IMR-90 (cell line): ENCODE results near the gene IL17B. TPM values are rescaled to one million over a fixed set of nuclear protein-coding genes. Genes with fewer than 3 reads are reported as not detected.

Source experiments
- ATAC-seq: fragments of 200-7000 bp; cut with Tn5 transposase; 2 replicates; pipeline ENCODE4 v1.9.1; 2020; ENCODE audit warnings: low read depth, mild to moderate bottlenecking, moderate library complexity
- BruUV-seq: library from RNA; stranded (reverse); fragments of 400-500 nt; replicated peaks from 2 replicates; lab custom pipeline; 2021; lab: Mats Ljungman, UMichigan
- CTCF ChIA-PET: fragments of 300-600 bp; formaldehyde crosslinking; extraction: SDS; loops from one replicate; lab custom pipeline; 2021; ENCODE audit warnings: antibody characterized with exemption; lab: Yijun Ruan, JAX
- POLR2A ChIA-PET: fragments of 300-600 bp; sonication (Branson Sonifier 250); formaldehyde crosslinking; loops from one replicate; lab custom pipeline; 2022; ENCODE audit warnings: antibody characterized with exemption; ENCODE audit not compliant: unreplicated experiment; lab: Charles Lee
- DNase-seq: peaks from one replicate; pipeline ENCODE4 v3.0.0; 2013
- H2AFZ ChIP-seq: replicated peaks from 2 replicates; pipeline ENCODE3; 2013; ENCODE audit warnings: low read length, mild to moderate bottlenecking; ENCODE audit not compliant: poor library complexity
- H2AK5ac ChIP-seq: 2 replicates; pipeline ENCODE4 v1.6.1; 2013; ENCODE audit warnings: low read depth, low read length, inconsistent platforms
- H2AK9ac ChIP-seq: replicated peaks from 2 replicates; pipeline ENCODE3; 2013; ENCODE audit warnings: mild to moderate bottlenecking, low read depth, low read length, moderate library complexity; ENCODE audit not compliant: poor library complexity
- H2BK120ac ChIP-seq: 2 replicates; pipeline ENCODE4 v1.6.1; 2013; ENCODE audit warnings: low read depth, low read length, inconsistent platforms
- H2BK15ac ChIP-seq: 3 replicates; pipeline ENCODE4 v1.6.1; 2013; ENCODE audit warnings: low read depth, low read length, inconsistent platforms
- H2BK20ac ChIP-seq: 2 replicates; pipeline ENCODE4 v1.6.1; 2013; ENCODE audit warnings: low read depth, mild to moderate bottlenecking, inconsistent platforms, low read length, moderate library complexity
- H2BK5ac ChIP-seq: 2 replicates; pipeline ENCODE4 v1.6.1; 2013; ENCODE audit warnings: mild to moderate bottlenecking, low read depth, low read length, inconsistent platforms; ENCODE audit not compliant: poor library complexity, severe bottlenecking
- H3K14ac ChIP-seq: replicated peaks from 2 replicates; pipeline ENCODE4 v1.6.1; 2013; ENCODE audit warnings: low read depth, low read length, inconsistent platforms
- H3K18ac ChIP-seq: 2 replicates; pipeline ENCODE4 v1.6.1; 2013; ENCODE audit warnings: low read depth, low read length, control low read depth
- H3K23ac ChIP-seq: 2 replicates; pipeline ENCODE4 v1.6.1; 2013; ENCODE audit warnings: low read depth, low read length, inconsistent platforms
- H3K27ac ChIP-seq: 2 replicates; pipeline ENCODE4 v1.5.1; 2013; ENCODE audit warnings: mild to moderate bottlenecking, control low read depth, low read length; ENCODE audit not compliant: insufficient read depth
- H3K27me3 ChIP-seq: 2 replicates; pipeline ENCODE4 v1.6.1; 2013; ENCODE audit warnings: low read length; ENCODE audit not compliant: control insufficient read depth, insufficient read depth
- H3K36me3 ChIP-seq: 2 replicates; pipeline ENCODE4 v1.6.1; 2013; ENCODE audit warnings: low read length, mixed read lengths; ENCODE audit not compliant: control insufficient read depth, insufficient read depth
- H3K4ac ChIP-seq: 2 replicates; pipeline ENCODE4 v1.6.1; 2013; ENCODE audit warnings: low read depth, low read length, inconsistent platforms
- H3K4me1 ChIP-seq: 2 replicates; pipeline ENCODE4 v1.6.1; 2013; ENCODE audit warnings: low read length, mixed read lengths; ENCODE audit not compliant: control insufficient read depth, insufficient read depth
- H3K4me2 ChIP-seq: 2 replicates; pipeline ENCODE4 v1.6.1; 2013; ENCODE audit warnings: low read depth, mild to moderate bottlenecking, control low read depth, low read length, moderate library complexity
- H3K4me3 ChIP-seq: 2 replicates; pipeline ENCODE4 v1.5.1; 2013; ENCODE audit warnings: low read depth, mild to moderate bottlenecking, control low read depth, low read length, moderate library complexity; ENCODE audit not compliant: insufficient read depth
- H3K56ac ChIP-seq: 2 replicates; pipeline ENCODE4 v1.6.1; 2013; ENCODE audit warnings: low read length, inconsistent platforms; ENCODE audit not compliant: insufficient read depth; ENCODE audit errors: extremely low read depth
- H3K79me1 ChIP-seq, 2 experiments: 2 replicates each; pipeline ENCODE4 v1.6.1; 2013; ENCODE audit warnings: low read length in 2 of 2, inconsistent platforms in 1 of 2, low read depth in 1 of 2
- H3K9ac ChIP-seq: 2 replicates; pipeline ENCODE4 v1.6.1; 2013; ENCODE audit warnings: low read depth, low read length, control low read depth
- H3K9me1 ChIP-seq: 2 replicates; pipeline ENCODE4 v1.6.1; 2013; ENCODE audit warnings: low read length, inconsistent platforms; ENCODE audit not compliant: insufficient read depth
- H3K9me3 ChIP-seq: 2 replicates; pipeline ENCODE4 v1.6.1; 2013; ENCODE audit warnings: low read length; ENCODE audit not compliant: control insufficient read depth, insufficient read depth
- H4K20me1 ChIP-seq: 2 replicates; pipeline ENCODE4 v1.6.1; 2013; ENCODE audit warnings: low read length, inconsistent platforms; ENCODE audit not compliant: insufficient read depth
- H4K5ac ChIP-seq: 2 replicates; pipeline ENCODE4 v1.6.1; 2013; ENCODE audit warnings: mild to moderate bottlenecking, low read depth, low read length, control low read depth
- H4K8ac ChIP-seq, 2 experiments: 2 replicates each; pipeline ENCODE4 v1.6.1; 2013; ENCODE audit warnings: low read depth in 2 of 2, low read length in 2 of 2, control low read depth in 1 of 2, inconsistent platforms in 1 of 2
- H4K91ac ChIP-seq: 2 replicates; pipeline ENCODE4 v1.6.1; 2013; ENCODE audit warnings: low read depth, low read length, inconsistent platforms; ENCODE audit not compliant: insufficient read depth
- BHLHE40 ChIP-seq: fragments of 150-350 bp; IDR thresholded peaks from 2 replicates; pipeline ENCODE4 v1.6.1; 2016; ENCODE audit warnings: mild to moderate bottlenecking, low read depth, low read length
- CEBPB ChIP-seq: IDR thresholded peaks from 2 replicates; pipeline ENCODE4 v1.6.1; 2012; ENCODE audit warnings: low read depth, low read length, improper control_type of control experiment
- CHD1 ChIP-seq: IDR thresholded peaks from 2 replicates; pipeline ENCODE4 v1.6.1; 2012; ENCODE audit warnings: low read depth, low read length, improper control_type of control experiment
- FOS ChIP-seq: fragments of 150-350 bp; IDR thresholded peaks from 2 replicates; pipeline ENCODE4 v1.6.1; 2016; ENCODE audit warnings: low read depth, low read length
- MAFK ChIP-seq: IDR thresholded peaks from 2 replicates; pipeline ENCODE4 v1.6.1; 2012; ENCODE audit warnings: low read depth, low read length, improper control_type of control experiment
- MAZ ChIP-seq: IDR thresholded peaks from 2 replicates; pipeline ENCODE4 v1.6.1; 2012; ENCODE audit warnings: low read depth, mild to moderate bottlenecking, low read length, improper control_type of control experiment, moderate library complexity, borderline replicate concordance
- MXI1 ChIP-seq: IDR thresholded peaks from 2 replicates; pipeline ENCODE4 v1.6.1; 2012; ENCODE audit warnings: low read depth, mild to moderate bottlenecking, low read length, moderate library complexity, borderline replicate concordance
- NFE2L2 ChIP-seq: fragments of 150-350 bp; IDR thresholded peaks from 2 replicates; pipeline ENCODE4 v1.6.1; 2016; ENCODE audit warnings: low read depth, mild to moderate bottlenecking, low read length
- POLR2A ChIP-seq: IDR thresholded peaks from 2 replicates; pipeline ENCODE4 v1.6.1; 2012; ENCODE audit warnings: mild to moderate bottlenecking, low read depth, low read length
- RAD21 ChIP-seq: IDR thresholded peaks from 2 replicates; pipeline ENCODE4 v1.6.1; 2012; ENCODE audit warnings: low read length, improper control_type of control experiment
- RCOR1 ChIP-seq: IDR thresholded peaks from 2 replicates; pipeline ENCODE4 v1.6.1; 2012; ENCODE audit warnings: mild to moderate bottlenecking, low read length, improper control_type of control experiment; ENCODE audit not compliant: insufficient replicate concordance
- RFX5 ChIP-seq: IDR thresholded peaks from 2 replicates; pipeline ENCODE4 v1.8.0; 2012; ENCODE audit warnings: low read depth, mild to moderate bottlenecking, low read length, moderate library complexity
- WGBS, 2 experiments: methylation state at CpG; one replicate each; pipeline versions ENCODE4 v1.1.5 to v1.1.7; 2013; ENCODE audit warnings: missing lambda C conversion rate in 2 of 2; ENCODE audit not compliant: insufficient read length in 1 of 2; ENCODE audit errors: extremely low coverage in 2 of 2; 5-methylcytosine and 5-hydroxymethylcytosine counted together
- dilution Hi-C: fragments of 300-500 bp; cut with HindIII; formaldehyde crosslinking; loops from one replicate; pipeline ENCODE4 v1.14.3; 2018; ENCODE audit warnings: low sequenced_read_pairs; ENCODE audit not compliant: unreplicated experiment
- in situ Hi-C: fragments of 300-500 bp; cut with MboI; formaldehyde crosslinking; loops from 3 replicates; pipeline ENCODE4 v1.14.3; 2019; ENCODE audit warnings: low sequenced_read_pairs, inconsistent platforms, mixed read lengths
- intact Hi-C: fragments of 100-400 bp; cut with micrococcal nuclease; formaldehyde crosslinking; loops from 2 replicates; pipeline ENCODE4 v1.10.0; 2022
- polyA plus RNA-seq, 3 experiments: library from polyadenylated mRNA; depleted of rRNA; stranded (reverse); fragments of >200 nt; gene quantifications; 2 replicates each; pipeline ENCODE4 v1.2.3, GENCODE V29; 2012; ENCODE audit warnings: low replicate concordance in 1 of 3
- total RNA-seq: library from RNA; depleted of rRNA; stranded (reverse); fragments of >200 nt; gene quantifications from 2 replicates; pipeline ENCODE4 v1.2.3, GENCODE V29; 2012
- TF ChIP-seq, protein P1 (sequence below): fragments of 150-350 bp; IDR thresholded peaks from 2 replicates; pipeline ENCODE4 v1.6.1; 2017; ENCODE audit warnings: mild to moderate bottlenecking, antibody characterized with exemption, low read length, low read depth
- TF ChIP-seq, protein P2 (sequence below): conservative IDR thresholded peaks from 2 replicates; pipeline ENCODE4 v1.5.1; 2012; ENCODE audit warnings: mild to moderate bottlenecking, low read depth, low read length, improper control_type of control experiment
- TF ChIP-seq, protein P3 (sequence below): fragments of 150-350 bp; IDR thresholded peaks from 2 replicates; pipeline ENCODE4 v1.6.1; 2016; ENCODE audit warnings: low read depth, mild to moderate bottlenecking, low read length, moderate library complexity, borderline replicate concordance

Gene IL17B
- total and polyA plus RNA-seq, 2 of the 4 experiments (the other 2 are of a cell fraction) = 0.31 TPM; not detected in 1

DNA sequence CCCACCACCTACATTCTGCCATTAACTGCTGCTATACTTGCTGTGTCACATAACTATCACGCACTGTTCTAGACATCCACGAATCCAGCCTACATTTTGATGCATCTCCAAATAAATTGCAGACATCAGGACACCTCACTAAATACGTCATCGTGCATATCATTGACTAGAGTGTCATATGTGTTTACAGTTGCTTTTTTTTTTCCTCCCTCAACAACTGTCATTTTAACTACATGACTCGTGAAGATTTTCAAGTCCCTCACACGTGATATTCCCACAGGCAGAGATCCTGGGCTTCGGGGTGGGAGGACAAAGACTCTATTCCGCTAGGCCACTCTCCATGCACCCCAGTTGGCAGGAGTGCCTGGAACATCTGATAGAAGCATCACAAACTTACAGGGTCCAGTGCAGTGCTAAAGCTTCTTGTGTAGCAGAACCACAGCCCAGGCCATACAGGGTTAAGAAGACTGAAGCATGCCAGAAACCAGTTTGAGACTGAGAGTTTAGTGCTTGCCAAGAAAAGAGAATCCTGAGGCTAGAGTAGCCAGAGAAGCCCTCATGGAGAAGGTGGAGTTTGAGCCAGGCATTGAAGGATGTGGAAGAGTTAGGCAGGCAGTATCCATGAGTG, 20.1 kb downstream of the IL17B start:
- dilution Hi-C loops = no loop called here
- TF ChIP-seq BHLHE40 (no peak), RAD21 (no peak), MXI1 (no peak), NFE2L2 (no peak), POLR2A (no peak), CHD1 (no peak), FOS (no peak), RCOR1 (no peak), MAZ (no peak), RFX5 (no peak), MAFK (no peak), CEBPB (no peak)
- TF ChIP-seq, protein P1, sequence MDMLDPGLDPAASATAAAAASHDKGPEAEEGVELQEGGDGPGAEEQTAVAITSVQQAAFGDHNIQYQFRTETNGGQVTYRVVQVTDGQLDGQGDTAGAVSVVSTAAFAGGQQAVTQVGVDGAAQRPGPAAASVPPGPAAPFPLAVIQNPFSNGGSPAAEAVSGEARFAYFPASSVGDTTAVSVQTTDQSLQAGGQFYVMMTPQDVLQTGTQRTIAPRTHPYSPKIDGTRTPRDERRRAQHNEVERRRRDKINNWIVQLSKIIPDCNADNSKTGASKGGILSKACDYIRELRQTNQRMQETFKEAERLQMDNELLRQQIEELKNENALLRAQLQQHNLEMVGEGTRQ = no peak; the same call in 1 of the 2 replicates
- TF ChIP-seq, protein P2, sequence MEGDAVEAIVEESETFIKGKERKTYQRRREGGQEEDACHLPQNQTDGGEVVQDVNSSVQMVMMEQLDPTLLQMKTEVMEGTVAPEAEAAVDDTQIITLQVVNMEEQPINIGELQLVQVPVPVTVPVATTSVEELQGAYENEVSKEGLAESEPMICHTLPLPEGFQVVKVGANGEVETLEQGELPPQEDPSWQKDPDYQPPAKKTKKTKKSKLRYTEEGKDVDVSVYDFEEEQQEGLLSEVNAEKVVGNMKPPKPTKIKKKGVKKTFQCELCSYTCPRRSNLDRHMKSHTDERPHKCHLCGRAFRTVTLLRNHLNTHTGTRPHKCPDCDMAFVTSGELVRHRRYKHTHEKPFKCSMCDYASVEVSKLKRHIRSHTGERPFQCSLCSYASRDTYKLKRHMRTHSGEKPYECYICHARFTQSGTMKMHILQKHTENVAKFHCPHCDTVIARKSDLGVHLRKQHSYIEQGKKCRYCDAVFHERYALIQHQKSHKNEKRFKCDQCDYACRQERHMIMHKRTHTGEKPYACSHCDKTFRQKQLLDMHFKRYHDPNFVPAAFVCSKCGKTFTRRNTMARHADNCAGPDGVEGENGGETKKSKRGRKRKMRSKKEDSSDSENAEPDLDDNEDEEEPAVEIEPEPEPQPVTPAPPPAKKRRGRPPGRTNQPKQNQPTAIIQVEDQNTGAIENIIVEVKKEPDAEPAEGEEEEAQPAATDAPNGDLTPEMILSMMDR = no peak
- TF ChIP-seq, protein P3, sequence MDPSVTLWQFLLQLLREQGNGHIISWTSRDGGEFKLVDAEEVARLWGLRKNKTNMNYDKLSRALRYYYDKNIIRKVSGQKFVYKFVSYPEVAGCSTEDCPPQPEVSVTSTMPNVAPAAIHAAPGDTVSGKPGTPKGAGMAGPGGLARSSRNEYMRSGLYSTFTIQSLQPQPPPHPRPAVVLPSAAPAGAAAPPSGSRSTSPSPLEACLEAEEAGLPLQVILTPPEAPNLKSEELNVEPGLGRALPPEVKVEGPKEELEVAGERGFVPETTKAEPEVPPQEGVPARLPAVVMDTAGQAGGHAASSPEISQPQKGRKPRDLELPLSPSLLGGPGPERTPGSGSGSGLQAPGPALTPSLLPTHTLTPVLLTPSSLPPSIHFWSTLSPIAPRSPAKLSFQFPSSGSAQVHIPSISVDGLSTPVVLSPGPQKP = no peak

More for the DNA sequence above, 20.1 kb downstream of the IL17B start:
- H2BK5ac ChIP-seq = no peak overlapping the region
- no TSS peak for BruUV-seq
- peaks cover 3% of the 10 kb centered on the region for H3K9me1 ChIP-seq
- peak; percentile 58 for DNase-seq
- no peak overlapping the region; the same call in 1 of the 2 replicates for H3K4me2 ChIP-seq
- H2BK120ac ChIP-seq = no peak overlapping the region
- 0 out of 2 replicates have a peak overlapping the region, but pooled peaks have one; percentile 90 for H3K23ac ChIP-seq
- H3K9me3 ChIP-seq = no peaks in the 10 kb centered on the region
- no peak for ATAC-seq
- H3K18ac ChIP-seq = no peak overlapping the region
- intact Hi-C loops = no loop called here
- ChIA-PET POLR2A (no interaction called here), CTCF (interaction anchor here (1.9 kb wide), 1 partner anchor 8 kb away, joined by 14 read pairs; no protein-coding TSS in a partner anchor)
- WGBS, 2 experiments = no CpG with 5 or more reads among the region's 8 CpGs
- 0 out of 4 replicates have a peak overlapping the region, but pooled peaks of 1 of the 2 experiments have one; percentile 88 for H4K8ac ChIP-seq
- H3K9ac ChIP-seq = no peak overlapping the region
- no peak overlapping the region for H2BK20ac ChIP-seq
- no peaks in the 10 kb centered on the region for H4K20me1 ChIP-seq
- no peak overlapping the region for H3K14ac ChIP-seq
- no peak overlapping the region for H3K56ac ChIP-seq
- 0 out of 2 replicates have a peak overlapping the region, but pooled peaks have one; percentile 38 for H3K4ac ChIP-seq
- in situ Hi-C loops = no loop called here
- no peaks in the 10 kb centered on the region for H3K4me1 ChIP-seq
- no peak overlapping the region; the same call in 1 of the 2 replicates for H4K91ac ChIP-seq
- H3K27me3 ChIP-seq = no peaks in the 10 kb centered on the region
- no peak overlapping the region for H3K4me3 ChIP-seq
- peaks cover 5% of the 10 kb centered on the region for H3K36me3 ChIP-seq
- no peak overlapping the region for H2BK15ac ChIP-seq
- peak overlapping the region; percentile 24 for H2AFZ ChIP-seq
- H2AK5ac ChIP-seq = 0 out of 2 replicates have a peak overlapping the region, but pooled peaks have one; percentile 27
- no peak overlapping the region for H4K5ac ChIP-seq
- no peak overlapping the region for H2AK9ac ChIP-seq
- no peak overlapping the region for H3K27ac ChIP-seq
- H3K79me1 ChIP-seq = peaks cover 0 to 14% of the 10 kb centered on the region in 2 experiments; a peak in 1 of 4 replicates
